ENCODE measurements around the gene CCDC85B. TPM values are rescaled to one million over a fixed set of nuclear protein-coding genes. Genes with fewer than 3 reads are reported as not detected.

Gene CCDC85B
- total and polyA plus RNA-seq, 2 of the 13 experiments (the other 11 are each of a cell fraction or from before 2014, with no cell fraction given): 8.2 to 19.5 TPM

- TF ChIP-seq NRL (CRISPR knock-in tag; IDR thresholded peaks at IDR 0.05; ENCODE audit: borderline replicate concordance): peak; percentile 47
- no peak for TF ChIP-seq TOPORS (CRISPR knock-in tag; IDR thresholded peaks at IDR 0.05)
- no peak for TF ChIP-seq GATA4 (IDR thresholded peaks at IDR 0.05; ENCODE audit: borderline replicate concordance, low read depth)
- no peak for TF ChIP-seq DPF2 (CRISPR knock-in tag; IDR thresholded peaks at IDR 0.05; ENCODE audit: borderline replicate concordance, low read depth)
- TF ChIP-seq CCAR2 (optimal IDR thresholded peaks at IDR 0.05; ENCODE audit: low read depth, low read length): no peak
- TF ChIP-seq RAD21 (CRISPR knock-in tag; IDR thresholded peaks at IDR 0.05): 0 out of 2 replicates have a peak, but pooled peaks have one; percentile 15
- TF ChIP-seq SAFB2 (CRISPR knock-in tag; IDR thresholded peaks at IDR 0.05; ENCODE audit: borderline replicate concordance, low read depth): no peak
- 0 out of 2 replicates have a peak, but pooled peaks have one; percentile 9 for TF ChIP-seq ZNF263 (CRISPR knock-in tag; IDR thresholded peaks at IDR 0.05)
- no peak for TF ChIP-seq TOE1 (CRISPR knock-in tag; IDR thresholded peaks at IDR 0.05)
- TF ChIP-seq POLR2G (IDR thresholded peaks at IDR 0.05; ENCODE audit: low read depth, low read length): peak; percentile 74
- 0 out of 2 replicates have a peak, but pooled peaks have one; percentile 34 for TF ChIP-seq CCDC6 (CRISPR knock-in tag; IDR thresholded peaks at IDR 0.05)
- no peak for TF ChIP-seq ZNF652 (CRISPR knock-in tag; IDR thresholded peaks at IDR 0.05; ENCODE audit: borderline replicate concordance, low read depth)
- TF ChIP-seq HES4 (CRISPR knock-in tag; IDR thresholded peaks at IDR 0.05; ENCODE audit: borderline replicate concordance): no peak; the same call in 1 of the 2 replicates
- 0 out of 2 replicates have a peak, but pooled peaks have one; percentile 31 for TF ChIP-seq MXD1 (CRISPR knock-in tag; IDR thresholded peaks at IDR 0.05)
- TF ChIP-seq PHF8 (CRISPR knock-in tag; IDR thresholded peaks at IDR 0.05): peak; percentile 56; the same call in 1 of the 2 replicates
- TF ChIP-seq HDAC1 (CRISPR knock-in tag; IDR thresholded peaks at IDR 0.05): peak; percentile 64; the same call in 1 of the 2 replicates
- no peak for TF ChIP-seq CHD2 (IDR thresholded peaks at IDR 0.05; ENCODE audit: low read depth, low read length)
- TF ChIP-seq ZBTB37 (CRISPR knock-in tag; IDR thresholded peaks at IDR 0.05): no peak
- TF ChIP-seq ZNF672 (CRISPR knock-in tag; IDR thresholded peaks at IDR 0.05): no peak
- no peak for TF ChIP-seq ZNF367 (CRISPR knock-in tag; IDR thresholded peaks at IDR 0.05; ENCODE audit: borderline replicate concordance)
- peak; percentile 14; the same call in 1 of the 2 replicates for TF ChIP-seq UBTF (CRISPR knock-in tag; IDR thresholded peaks at IDR 0.05)
- TF ChIP-seq ZNF350 (CRISPR knock-in tag; IDR thresholded peaks at IDR 0.05; ENCODE audit: borderline replicate concordance, low read depth): no peak; the same call in 1 of the 2 replicates
- TF ChIP-seq ATF2 (CRISPR knock-in tag; IDR thresholded peaks at IDR 0.05): no peak
These were observed 28.0 kb downstream of the CCDC85B start, which contains the start of gene C11orf68 (continued) for GRCh38 chr11:65918211-65919140.

Data from HepG2 (cell line).